ENCODE results near the gene CNGA3. TPM values are rescaled to one million over a fixed set of nuclear protein-coding genes. Genes with fewer than 3 reads are reported as not detected.

Gene CNGA3
- total RNA-seq, 3 donors from 2014 or later, result under 0.01 to 0.15 TPM; not detected in 1

DNA sequence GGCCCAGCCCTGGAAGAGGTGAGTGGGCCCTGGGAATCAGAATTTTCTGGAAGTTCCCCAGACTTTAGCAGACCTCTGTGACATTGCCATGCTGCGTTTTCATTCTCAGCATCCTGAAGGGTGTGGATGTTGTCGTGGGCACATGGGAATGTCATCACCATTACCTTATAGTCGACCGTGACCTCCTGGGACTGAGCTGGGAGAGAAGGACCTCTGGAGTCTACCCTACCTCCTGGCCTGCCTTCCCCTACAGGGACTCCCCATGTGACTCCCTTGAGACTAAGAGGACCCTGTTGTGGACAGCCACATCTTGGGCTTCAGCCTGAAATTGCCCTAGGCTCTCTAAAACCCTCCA, 43.0 kb downstream of the CNGA3 start:
- Histone ChIP-seq H3K4me3 (no peak overlapping the region), H3K4me1 (no peaks in the 10 kb centered on the region), H3K36me3 (no peaks in the 10 kb centered on the region), H3K27ac (no peak overlapping the region), H3K27me3 (no peaks in the 10 kb centered on the region), H3K9me3 (no peaks in the 10 kb centered on the region)
- TF ChIP-seq CTCF (IDR thresholded peaks at IDR 0.05), result no peak
- TF ChIP-seq POLR2AphosphoS5 (IDR thresholded peaks at IDR 0.05), result no peak
- TF ChIP-seq POLR2A (IDR thresholded peaks at IDR 0.05), result no peak
- DNase-seq (ENCODE audit: low spot score in 2 of 2), result no peak
- intact Hi-C loops (cut with DNase I; ENCODE audit: low total_unique reads), result no loop called here

DNA sequence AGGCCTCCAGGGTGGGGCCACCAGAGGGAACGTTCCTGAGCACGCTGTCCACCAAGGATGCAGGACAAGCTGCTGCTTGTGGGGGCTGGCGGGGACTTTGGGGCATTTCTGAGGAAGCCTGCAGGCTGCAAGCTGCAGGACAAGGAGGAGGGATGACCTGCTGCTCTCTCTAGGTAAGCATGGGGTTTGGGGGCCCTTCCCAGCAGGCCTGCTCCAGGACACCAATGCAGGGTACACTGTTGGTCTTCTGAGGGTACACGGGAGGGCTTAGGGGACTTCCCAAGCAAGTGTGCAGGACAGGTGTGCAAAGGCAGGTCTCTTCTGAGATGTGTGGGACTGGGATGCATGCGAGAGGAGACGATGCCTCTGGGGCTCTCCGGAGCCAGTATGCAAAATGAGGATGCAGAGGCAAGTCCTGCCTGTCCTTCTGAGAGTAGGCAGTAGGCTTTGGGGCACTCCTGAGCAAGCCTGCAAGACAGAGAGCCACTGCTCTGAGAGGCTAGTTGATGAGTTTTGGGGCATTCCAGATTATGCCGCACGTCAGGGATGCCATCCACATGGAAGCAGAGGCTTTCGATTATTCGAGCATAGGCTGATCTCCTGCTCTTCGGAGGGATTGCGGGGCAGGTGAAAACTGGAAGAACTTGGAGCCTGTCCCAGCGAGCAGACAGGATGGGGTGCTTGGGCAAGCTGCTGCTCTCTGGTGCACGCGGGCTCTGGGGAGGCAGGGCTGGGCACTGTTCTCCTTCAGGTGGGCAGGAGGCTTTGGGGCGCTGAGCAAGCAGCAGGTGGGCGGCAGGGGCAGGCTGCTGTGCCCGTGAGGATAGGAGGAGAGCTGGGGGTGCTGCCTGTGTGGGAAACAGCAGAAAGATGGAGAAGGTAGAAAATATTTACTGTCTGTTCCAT, 44.6 kb downstream of the CNGA3 start:
- Histone ChIP-seq H3K4me1 (no peaks in the 10 kb centered on the region), H3K9me3 (no peaks in the 10 kb centered on the region), H3K27me3 (no peaks in the 10 kb centered on the region), H3K4me3 (no peak overlapping the region), H3K27ac (no peak overlapping the region), H3K36me3 (no peaks in the 10 kb centered on the region)
- intact Hi-C loops (cut with DNase I; ENCODE audit: low total_unique reads), result no loop called here
- TF ChIP-seq POLR2AphosphoS5 (IDR thresholded peaks at IDR 0.05) (no peak), CTCF (IDR thresholded peaks at IDR 0.05) (no peak), POLR2A (IDR thresholded peaks at IDR 0.05) (no peak)
- no peak for DNase-seq (ENCODE audit: low spot score in 2 of 2)

- intact Hi-C loops (cut with DNase I; ENCODE audit: low total_unique reads), result no loop called here
- no peak for DNase-seq (ENCODE audit: low spot score in 2 of 2)
- H3K27me3 ChIP-seq, result no peaks in the 10 kb centered on the region
- TF ChIP-seq CTCF (IDR thresholded peaks at IDR 0.05) (no peak), POLR2A (IDR thresholded peaks at IDR 0.05) (no peak), POLR2AphosphoS5 (IDR thresholded peaks at IDR 0.05) (no peak)
- H3K9me3 ChIP-seq, result no peaks in the 10 kb centered on the region
- no peak overlapping the region for H3K4me3 ChIP-seq
- H3K27ac ChIP-seq, result no peak overlapping the region
- no peaks in the 10 kb centered on the region for H3K36me3 ChIP-seq
- H3K4me1 ChIP-seq, result no peaks in the 10 kb centered on the region
These were observed 45.5 kb downstream of the CNGA3 start for GRCh38 chr2:98391581-98392270.

GRCh38 chr2:98393354-98393753, 47.1 kb downstream of the CNGA3 start:
- H3K9me3 ChIP-seq, result no peaks in the 10 kb centered on the region
- peaks cover 0 to 1% of the 10 kb centered on the region in 2 donors for H3K27me3 ChIP-seq
- no peak for DNase-seq (ENCODE audit: low spot score in 2 of 2)
- no peak overlapping the region for H3K4me3 ChIP-seq
- H3K27ac ChIP-seq, result no peak overlapping the region
- intact Hi-C loops (cut with DNase I; ENCODE audit: low total_unique reads), result no loop called here
- H3K36me3 ChIP-seq, result no peaks in the 10 kb centered on the region
- no peaks in the 10 kb centered on the region for H3K4me1 ChIP-seq
- no peak for TF ChIP-seq POLR2A (IDR thresholded peaks at IDR 0.05)
- TF ChIP-seq POLR2AphosphoS5 (IDR thresholded peaks at IDR 0.05), result no peak
- TF ChIP-seq CTCF (IDR thresholded peaks at IDR 0.05), result no peak

- Histone ChIP-seq H3K4me1 (no peaks in the 10 kb centered on the region), H3K9me3 (no peaks in the 10 kb centered on the region), H3K27me3 (peaks cover 0 to 5% of the 10 kb centered on the region in 2 donors), H3K36me3 (no peaks in the 10 kb centered on the region), H3K27ac (no peak overlapping the region), H3K4me3 (no peak overlapping the region)
- intact Hi-C loops (cut with DNase I; ENCODE audit: low total_unique reads), result no loop called here
- no peak for TF ChIP-seq CTCF (IDR thresholded peaks at IDR 0.05)
- no peak for TF ChIP-seq POLR2AphosphoS5 (IDR thresholded peaks at IDR 0.05)
- TF ChIP-seq POLR2A (IDR thresholded peaks at IDR 0.05), result no peak
- no peak for DNase-seq (ENCODE audit: low spot score in 2 of 2)
These were observed 48.4 kb downstream of the CNGA3 start for GRCh38 chr2:98394595-98395153.

All from breast epithelium (tissue), 4 donors.